HG03139 (cell line): Measurements from ENCODE around the gene KITLG.
"Not testable (repeated sequence)": the region's sequence is repeated elsewhere in the genome, so short reads cannot be mapped to it uniquely, and the experiment has no call there.

Experiments
- ATAC-seq: cut with Tn5 transposase; IDR thresholded peaks from one replicate; pipeline ENCODE4 v1.9.1; 2021; ENCODE audit not compliant: unreplicated experiment

KITLG gene

DNA sequence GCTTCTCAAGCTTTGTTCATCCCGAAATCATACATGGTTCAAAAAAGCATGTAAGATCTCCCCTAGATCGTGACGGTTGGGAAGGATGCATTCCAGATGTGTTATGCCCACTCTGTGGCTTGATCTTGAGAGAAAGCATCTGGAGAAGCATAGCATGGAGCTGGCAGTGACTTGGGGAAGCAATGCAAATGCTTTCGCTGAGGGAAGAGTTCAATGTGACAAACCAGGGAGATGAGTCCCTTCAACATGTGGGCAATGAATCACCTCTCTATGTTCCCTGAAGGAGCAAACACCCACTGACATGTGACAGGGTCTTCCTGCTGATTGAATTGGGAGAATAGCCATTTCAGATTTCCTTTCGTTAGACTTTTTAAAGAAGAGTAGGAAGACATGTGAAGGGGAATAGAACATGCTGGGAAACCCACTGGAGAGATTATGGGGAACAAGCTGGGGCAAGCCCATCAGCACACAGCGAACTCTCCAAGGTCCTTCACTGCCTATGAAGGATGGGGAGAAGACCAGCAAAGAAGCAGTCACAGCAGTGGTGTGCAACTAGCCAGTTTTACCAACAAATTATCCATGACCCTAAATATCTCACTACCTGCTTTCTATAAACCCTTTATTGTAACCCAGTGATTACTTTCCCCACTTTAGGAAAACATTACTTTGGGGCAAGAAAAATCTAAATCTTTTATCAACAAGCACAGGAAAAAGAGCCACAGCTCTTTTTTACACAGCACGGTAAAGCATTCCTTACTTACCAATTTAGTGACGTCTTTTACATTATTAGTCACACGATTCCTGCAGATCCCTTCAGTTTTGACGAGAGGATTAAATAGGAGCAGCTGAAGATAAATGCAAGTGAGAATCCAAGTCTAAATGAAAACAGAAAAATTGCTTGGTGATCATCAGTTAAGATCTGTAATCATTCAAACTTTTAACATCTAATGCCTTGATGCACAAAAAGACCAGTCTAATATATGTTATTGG lies 35.0 kb downstream of the KITLG start:
- ATAC-seq = no peak

GRCh38 chr12:88539893-88540292 lies 40.4 kb downstream of the KITLG start:
- no peak for ATAC-seq

DNA sequence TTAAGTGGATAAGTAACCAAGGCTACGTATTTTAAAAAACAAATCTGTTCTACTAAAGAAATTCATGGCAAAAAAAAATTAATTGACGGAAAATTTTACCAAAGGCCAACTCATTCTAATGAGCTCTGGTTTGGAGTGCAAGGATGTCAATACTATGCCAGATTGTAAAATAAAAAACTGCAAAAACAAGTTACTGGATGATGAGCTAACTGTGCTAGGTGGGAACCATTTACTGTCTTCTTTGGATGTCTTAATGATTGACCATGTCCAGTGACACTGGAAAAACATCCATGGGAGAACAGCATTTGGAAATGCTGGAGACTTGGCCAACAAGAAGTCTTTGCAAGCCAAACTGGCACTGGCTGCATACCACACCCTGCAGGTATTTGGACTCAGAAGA lies 41.6 kb downstream of the KITLG start:
- no peak for ATAC-seq

DNA sequence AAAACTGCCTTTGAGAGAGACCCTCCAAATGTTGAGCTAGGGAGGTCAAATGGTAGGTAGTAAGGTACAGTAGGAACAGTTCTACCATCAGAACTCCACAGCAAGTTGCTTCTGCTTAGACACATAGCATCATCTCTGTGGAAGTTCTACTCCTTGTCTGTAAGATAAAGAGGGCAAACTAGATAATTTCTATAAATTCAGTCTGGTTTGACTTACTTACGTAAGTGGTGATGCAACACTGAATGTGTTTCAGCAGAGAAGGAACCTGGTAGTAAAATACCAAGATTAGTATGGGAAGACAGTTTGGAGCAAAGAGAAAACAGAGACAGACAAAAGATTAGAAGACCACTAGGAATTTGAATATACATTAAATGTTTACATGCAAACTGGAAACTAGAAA lies 42.0 kb downstream of the KITLG start:
- ATAC-seq = no peak

GRCh38 chr12:88530868-88531267 lies 49.4 kb downstream of the KITLG start:
- ATAC-seq = no peak

GRCh38 chr12:88529531-88530488 lies 50.5 kb downstream of the KITLG start:
- ATAC-seq = no peak

GRCh38 chr12:88522961-88523360 lies 57.3 kb downstream of the KITLG start:
- ATAC-seq = no peak

DNA sequence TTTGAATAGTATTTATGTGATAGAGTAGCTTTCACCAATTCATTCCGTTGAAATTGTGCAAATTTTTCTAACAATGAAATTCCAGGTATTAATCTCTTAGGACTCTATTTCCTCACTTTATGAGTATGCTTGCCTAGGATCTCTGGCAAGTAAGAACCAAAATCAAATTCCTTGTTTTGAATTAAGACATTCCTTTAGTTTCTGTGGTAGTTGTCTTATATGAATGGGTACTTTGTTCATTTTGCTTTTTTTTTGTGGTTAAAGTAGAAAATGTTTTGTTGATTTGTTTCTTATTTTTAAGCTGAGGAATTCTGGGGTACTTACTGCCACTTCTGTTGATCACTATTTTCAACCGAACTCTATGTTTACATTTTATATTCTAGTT lies 59.8 kb downstream of the KITLG start:
- no peak for ATAC-seq

GRCh38 chr12:88519802-88520435 lies 60.4 kb downstream of the KITLG start:
- no peak for ATAC-seq

GRCh38 chr12:88518863-88519403 lies 61.3 kb downstream of the KITLG start:
- ATAC-seq = no peak

DNA sequence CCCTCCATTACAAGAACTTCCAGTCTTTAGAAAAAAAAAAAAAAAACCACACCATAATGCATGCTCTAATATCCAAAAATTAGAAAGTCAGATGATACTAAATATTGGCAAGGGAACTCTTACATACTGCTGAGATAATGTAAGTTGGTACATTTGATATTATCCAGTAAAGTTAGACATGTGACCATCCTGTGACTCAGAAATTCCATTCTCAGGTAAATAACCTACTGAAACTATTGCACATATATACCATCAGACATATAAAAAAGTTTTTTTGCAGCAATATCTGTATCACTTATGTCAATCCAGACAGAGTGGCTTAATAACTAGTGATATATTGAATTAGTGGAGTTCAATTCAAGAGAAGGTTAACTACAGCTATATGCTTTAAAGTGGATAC lies 63.5 kb downstream of the KITLG start:
- no peak for ATAC-seq

DNA sequence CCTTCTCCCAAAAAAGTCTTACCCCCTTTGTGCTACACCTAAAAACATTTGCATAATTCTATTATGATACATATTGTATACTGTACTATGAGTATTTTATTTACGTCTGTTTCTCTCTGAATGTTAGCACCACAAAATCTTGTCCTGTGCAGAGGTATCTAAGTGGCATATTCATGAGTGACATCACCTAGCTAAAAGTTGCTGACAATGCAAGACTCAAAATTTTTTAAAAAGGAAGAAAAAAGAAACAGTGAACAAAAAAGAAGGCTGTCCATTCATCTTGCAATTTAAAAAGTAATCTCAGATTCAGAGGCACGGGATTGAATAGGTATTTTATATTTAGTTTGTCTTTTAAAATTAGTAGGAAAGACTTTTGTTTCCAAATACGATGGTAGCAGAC lies 69.4 kb downstream of the KITLG start:
- no peak for ATAC-seq

- no peak for ATAC-seq
Measured at GRCh38 chr12:88509851-88510250, 70.4 kb downstream of the KITLG start.

GRCh38 chr12:88509347-88509746 lies 70.9 kb downstream of the KITLG start:
- ATAC-seq = no peak

GRCh38 chr12:88507851-88508250 lies 72.4 kb downstream of the KITLG start:
- not testable (repeated sequence) for ATAC-seq

DNA sequence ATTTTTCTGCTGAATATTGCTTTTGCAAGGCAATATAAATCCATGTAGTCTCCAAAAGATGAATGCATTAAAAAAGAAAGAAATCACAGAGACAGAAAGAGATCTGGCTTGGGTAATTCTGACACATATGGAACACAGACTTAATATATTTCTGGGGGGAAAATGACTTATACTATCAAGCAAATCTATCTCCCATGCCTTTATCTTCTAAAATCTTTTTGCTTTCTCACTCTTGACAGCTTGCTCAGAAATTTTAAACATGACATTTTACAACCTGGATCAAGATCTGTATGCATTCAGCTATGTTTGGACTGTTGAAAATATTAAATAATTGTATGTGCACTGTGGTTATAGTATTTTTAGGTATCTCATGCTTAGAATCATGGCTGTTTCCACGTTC lies 73.0 kb downstream of the KITLG start:
- no peak for ATAC-seq

- ATAC-seq = no peak
Measured at GRCh38 chr12:88505696-88506095, 74.6 kb downstream of the KITLG start.

- no peak for ATAC-seq
Measured at GRCh38 chr12:88503281-88503703, 77.0 kb downstream of the KITLG start.

- no peak for ATAC-seq
Measured at GRCh38 chr12:88501972-88502938, 78.0 kb downstream of the KITLG start.

- no peak for ATAC-seq
Measured at GRCh38 chr12:88496891-88497371, 83.3 kb downstream of the KITLG start.
